ENCODE measurements around the gene TELO2.

- no peak for TF ChIP-seq CTCF (IDR thresholded peaks at IDR 0.05; ENCODE audit: low read depth, low read length, poor library complexity, severe bottlenecking)
- no peak for TF ChIP-seq EZH2phosphoT487 (IDR thresholded peaks at IDR 0.05; ENCODE audit: borderline replicate concordance, low read length)
Observed at GRCh38 chr16:1447965-1448364, 45.2 kb upstream of the TELO2 start.
